ENCODE measurements around the gene PPP1R27. TPM values are rescaled to one million over a fixed set of nuclear protein-coding genes. Genes with fewer than 3 reads are reported as not detected.

PPP1R27 gene
- total and polyA plus RNA-seq, 9 of the 15 experiments (the other 6 are each of a cell fraction or from before 2014, with no cell fraction given): 0.29 to 6.9 (median 1.5) TPM; not detected in 2

GRCh38 chr17:81871387-81872230, 36.8 kb upstream of the PPP1R27 start (continued):
- no peak for TF ChIP-seq E4F1 (CRISPR knock-in tag; IDR thresholded peaks at IDR 0.05; ENCODE audit: borderline replicate concordance)
- peak; percentile 93 for TF ChIP-seq HDAC8 (tag; IDR thresholded peaks at IDR 0.05)
- TF ChIP-seq ZNF3 (CRISPR knock-in tag; IDR thresholded peaks at IDR 0.05): no peak
- TF ChIP-seq HMG20B (CRISPR knock-in tag; IDR thresholded peaks at IDR 0.05): no peak
- TF ChIP-seq MTF1 (CRISPR knock-in tag; IDR thresholded peaks at IDR 0.05; ENCODE audit: borderline replicate concordance): no peak
- TF ChIP-seq THAP7 (CRISPR knock-in tag; IDR thresholded peaks at IDR 0.05): 0 out of 2 replicates have a peak, but pooled peaks have one; percentile 27
- TF ChIP-seq RFX7 (CRISPR knock-in tag; IDR thresholded peaks at IDR 0.05): no peak
- TF ChIP-seq MBD2 (IDR thresholded peaks at IDR 0.05; ENCODE audit: borderline replicate concordance, low read depth): peak; percentile 32; the same call in 1 of the 2 replicates
- TF ChIP-seq ATF6 (CRISPR knock-in tag; IDR thresholded peaks at IDR 0.05): peak; percentile 83
- no peak for TF ChIP-seq MEF2A (IDR thresholded peaks at IDR 0.05; ENCODE audit: control insufficient read depth, low read depth, low read length)
- peak; percentile 99 for TF ChIP-seq RBM14 (IDR thresholded peaks at IDR 0.05; ENCODE audit: borderline replicate concordance, insufficient read depth, low read depth, low read length)
- TF ChIP-seq CREB5 (CRISPR knock-in tag; IDR thresholded peaks at IDR 0.05): no peak
- no peak for TF ChIP-seq HINFP (tag; conservative IDR thresholded peaks at IDR 0.05; ENCODE audit: low read depth)
- TF ChIP-seq CSDE1 (IDR thresholded peaks at IDR 0.05): no peak
- no peak for TF ChIP-seq ZNF146 (CRISPR knock-in tag; IDR thresholded peaks at IDR 0.05; ENCODE audit: unreplicated experiment)
- no peak for TF ChIP-seq ZNF57 (CRISPR knock-in tag; IDR thresholded peaks at IDR 0.05)
- peak; percentile 70; the same call in 1 of the 2 replicates for TF ChIP-seq CEBPG (CRISPR knock-in tag; IDR thresholded peaks at IDR 0.05)
- TF ChIP-seq CEBPG (tag; conservative IDR thresholded peaks at IDR 0.05 in 1 of 2, IDR thresholded peaks at IDR 0.05 in 1 of 2): no peak
- no peak for TF ChIP-seq ILK (tag; IDR thresholded peaks at IDR 0.05; ENCODE audit: borderline replicate concordance, low read depth)
